Adrenal gland (tissue), 5 donors: ENCODE data around the gene RABGGTA.

Source experiments
- POLR2A ChIP-seq, 2 donors: fragments of 450-650 bp; IDR thresholded peaks; one replicate each; pipeline ENCODE4 v1.6.1; 2017; ENCODE audit warnings: antibody characterized with exemption in 2 of 2, mild to moderate bottlenecking in 2 of 2, moderate library complexity in 1 of 2
- TF ChIP-seq, protein P1 (sequence below), 6 experiments: fragments of 450-650 bp in 4 of 6; fragments of 200-600 bp in 2 of 6; sonication (generic) in 1 of 6; IDR thresholded peaks; 1 replicate in 5 of 6; 2 replicates in 1 of 6; pipeline versions ENCODE4 v1.5.1 to v1.8.0; 2016 to 2021; ENCODE audit warnings: antibody characterized with exemption in 6 of 6, mild to moderate bottlenecking in 2 of 6, moderate library complexity in 1 of 6
- donor health status: DM: no; HTN: no; CAD: no.

DNA sequence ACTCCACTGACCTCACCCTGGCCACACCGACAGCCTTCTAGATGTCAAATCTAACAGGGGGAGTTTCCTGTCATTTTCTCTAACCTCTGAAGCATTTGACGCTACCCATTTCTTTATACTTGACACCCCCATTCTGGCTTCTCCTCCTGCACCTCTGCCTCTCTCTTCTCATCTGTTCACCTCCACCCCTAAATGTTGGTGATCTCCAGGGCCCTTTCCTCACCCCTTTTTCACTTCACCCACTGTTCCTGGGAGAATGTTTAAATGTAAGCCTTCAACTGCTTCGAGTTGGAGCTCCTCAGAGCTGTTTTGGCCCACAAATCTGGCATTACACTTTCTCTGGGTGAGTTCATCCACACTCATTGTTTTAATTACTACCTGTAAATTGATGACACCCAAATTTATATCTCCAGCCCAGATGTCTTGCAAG lies 452 bp upstream of the RABGGTA start:
- TF ChIP-seq, protein P1, sequence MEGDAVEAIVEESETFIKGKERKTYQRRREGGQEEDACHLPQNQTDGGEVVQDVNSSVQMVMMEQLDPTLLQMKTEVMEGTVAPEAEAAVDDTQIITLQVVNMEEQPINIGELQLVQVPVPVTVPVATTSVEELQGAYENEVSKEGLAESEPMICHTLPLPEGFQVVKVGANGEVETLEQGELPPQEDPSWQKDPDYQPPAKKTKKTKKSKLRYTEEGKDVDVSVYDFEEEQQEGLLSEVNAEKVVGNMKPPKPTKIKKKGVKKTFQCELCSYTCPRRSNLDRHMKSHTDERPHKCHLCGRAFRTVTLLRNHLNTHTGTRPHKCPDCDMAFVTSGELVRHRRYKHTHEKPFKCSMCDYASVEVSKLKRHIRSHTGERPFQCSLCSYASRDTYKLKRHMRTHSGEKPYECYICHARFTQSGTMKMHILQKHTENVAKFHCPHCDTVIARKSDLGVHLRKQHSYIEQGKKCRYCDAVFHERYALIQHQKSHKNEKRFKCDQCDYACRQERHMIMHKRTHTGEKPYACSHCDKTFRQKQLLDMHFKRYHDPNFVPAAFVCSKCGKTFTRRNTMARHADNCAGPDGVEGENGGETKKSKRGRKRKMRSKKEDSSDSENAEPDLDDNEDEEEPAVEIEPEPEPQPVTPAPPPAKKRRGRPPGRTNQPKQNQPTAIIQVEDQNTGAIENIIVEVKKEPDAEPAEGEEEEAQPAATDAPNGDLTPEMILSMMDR (IDR thresholded peaks at IDR 0.05), result no peak
- no peak for TF ChIP-seq POLR2A (IDR thresholded peaks at IDR 0.05)
